DND-41 (cell line): Measurements from ENCODE around the gene ZRANB1.

ENCODE experiments used
- ATAC-seq: fragments of 200-7000 bp; cut with Tn5 transposase; 3 replicates; pipeline ENCODE4 v1.9.1; 2021; ENCODE audit warnings: low read depth; ENCODE audit not compliant: insufficient read depth
- DNase-seq: peaks from one replicate; pipeline ENCODE4 v3.0.0-alpha.2; 2020
- H2AFZ ChIP-seq: 2 replicates; pipeline ENCODE4 v1.6.0; 2012; ENCODE audit warnings: low read depth, low read length
- H3K27ac ChIP-seq: 2 replicates; pipeline ENCODE4 v1.5.1; 2012; ENCODE audit warnings: low read length, inconsistent platforms
- H3K27me3 ChIP-seq: fragments of 200-600 bp; sonication (generic); 2 replicates; pipeline ENCODE4 v1.6.0; 2012; ENCODE audit warnings: low read length, mild to moderate bottlenecking, inconsistent platforms; ENCODE audit not compliant: insufficient read depth, poor library complexity
- H3K36me3 ChIP-seq: 2 replicates; pipeline ENCODE4 v1.5.1; 2012; ENCODE audit warnings: low read length, inconsistent platforms; ENCODE audit not compliant: insufficient read depth
- H3K4me1 ChIP-seq: 2 replicates; pipeline ENCODE4 v1.5.1; 2012; ENCODE audit warnings: mild to moderate bottlenecking, low read length; ENCODE audit not compliant: insufficient read depth
- H3K4me2 ChIP-seq: 2 replicates; pipeline ENCODE4 v1.6.0; 2012; ENCODE audit warnings: mild to moderate bottlenecking, moderate library complexity, low read length, inconsistent platforms; ENCODE audit not compliant: insufficient read depth
- H3K4me3 ChIP-seq, 2 experiments: fragments of 200-600 bp in 1 of 2; shearing (Covaris generic) in 1 of 2; 2 replicates each; pipeline ENCODE4 v1.5.1; 2012 to 2016; ENCODE audit warnings: inconsistent platforms in 2 of 2, low read length in 2 of 2, mild to moderate bottlenecking in 2 of 2, low read depth in 1 of 2, moderate library complexity in 1 of 2
- H3K79me2 ChIP-seq: 2 replicates; pipeline ENCODE4 v1.6.0; 2012; ENCODE audit warnings: low read length, inconsistent platforms; ENCODE audit not compliant: insufficient read depth
- H3K9ac ChIP-seq: 2 replicates; pipeline ENCODE4 v1.6.0; 2012; ENCODE audit warnings: low read depth, mild to moderate bottlenecking, inconsistent platforms, low read length, moderate library complexity
- H3K9me3 ChIP-seq: 2 replicates; pipeline ENCODE4 v1.5.1; 2012; ENCODE audit warnings: low read length, moderate library complexity, mild to moderate bottlenecking, inconsistent platforms; ENCODE audit not compliant: insufficient read depth, severe bottlenecking
- H4K20me1 ChIP-seq: 2 replicates; pipeline ENCODE4 v1.6.0; 2012; ENCODE audit warnings: low read length; ENCODE audit not compliant: insufficient read depth
- CTCF ChIP-seq: IDR thresholded peaks from 2 replicates; pipeline ENCODE4 v1.5.1; 2012; ENCODE audit warnings: borderline replicate concordance, low read length, moderate library complexity, mild to moderate bottlenecking; ENCODE audit not compliant: poor library complexity, severe bottlenecking; ENCODE audit errors: extremely low read depth
- EZH2 ChIP-seq: IDR thresholded peaks from 3 replicates; pipeline ENCODE4 v1.6.1; 2012; ENCODE audit warnings: borderline replicate concordance, low read depth, mild to moderate bottlenecking, moderate library complexity, low read length, inconsistent platforms; ENCODE audit not compliant: severe bottlenecking

ZRANB1 gene

GRCh38 chr10:125035588-125036295 is 93.8 kb downstream of the ZRANB1 start:
- Histone ChIP-seq H3K4me2 (no peak overlapping the region), H3K9ac (no peak overlapping the region), H3K36me3 (0 out of 2 replicates have a peak, but pooled peaks cover 2% of the 10 kb centered on the region), H3K27me3 (no peaks in the 10 kb centered on the region), H3K4me3 (no peak overlapping the region), H2AFZ (no peak overlapping the region), H3K27ac (no peak overlapping the region), H3K4me1 (no peaks in the 10 kb centered on the region), H4K20me1 (peaks cover 13% of the 10 kb centered on the region), H3K79me2 (peaks cover 32% of the 10 kb centered on the region), H3K9me3 (no peaks in the 10 kb centered on the region)
- TF ChIP-seq EZH2 (no peak), CTCF (no peak)
- ATAC-seq (no peak), DNase-seq (no peak)

GRCh38 chr10:125037145-125037877 is 95.4 kb downstream of the ZRANB1 start:
- Histone ChIP-seq H3K9ac (no peak overlapping the region), H3K4me3 (no peak overlapping the region), H2AFZ (no peak overlapping the region), H3K27me3 (no peaks in the 10 kb centered on the region), H3K9me3 (no peaks in the 10 kb centered on the region), H3K27ac (no peak overlapping the region), H3K4me2 (no peak overlapping the region), H3K36me3 (0 out of 2 replicates have a peak, but pooled peaks cover 2% of the 10 kb centered on the region), H3K79me2 (peaks cover 36% of the 10 kb centered on the region), H4K20me1 (peaks cover 12% of the 10 kb centered on the region; the same call in 1 of the 2 replicates), H3K4me1 (no peaks in the 10 kb centered on the region)
- TF ChIP-seq EZH2: no peak
- no peak for TF ChIP-seq CTCF
- ATAC-seq (no peak), DNase-seq (no peak)
